Caki2 (cell line): ENCODE measurements around the gene NRF1. TPM values are rescaled to one million over a fixed set of nuclear protein-coding genes. Genes with fewer than 3 reads are reported as not detected.
"Not testable (repeated sequence)": the region's sequence is repeated elsewhere in the genome, so short reads cannot be mapped to it uniquely, and the experiment has no call there.

Experiments used
- DNase-seq: peaks from one replicate; pipeline ENCODE4 v3.0.0-alpha.2; 2015; ENCODE audit warnings: low read depth
- in situ Hi-C: cut with HindIII; loops from 2 replicates; pipeline ENCODE4 v1.10.0; 2016; ENCODE audit warnings: low sequenced_read_pairs, low pct_unique_long_range_greater_than_20kb, mixed read lengths
- total RNA-seq: library from RNA; depleted of rRNA; stranded (reverse); fragments of >200 nt; shearing (Covaris generic); gene quantifications from 2 replicates; pipeline ENCODE4 v1.2.3, GENCODE V29; 2014; ENCODE audit warnings: low replicate concordance

NRF1 gene
- total RNA-seq, 1 experiment from 2014 or later, result 10.1 TPM

DNA sequence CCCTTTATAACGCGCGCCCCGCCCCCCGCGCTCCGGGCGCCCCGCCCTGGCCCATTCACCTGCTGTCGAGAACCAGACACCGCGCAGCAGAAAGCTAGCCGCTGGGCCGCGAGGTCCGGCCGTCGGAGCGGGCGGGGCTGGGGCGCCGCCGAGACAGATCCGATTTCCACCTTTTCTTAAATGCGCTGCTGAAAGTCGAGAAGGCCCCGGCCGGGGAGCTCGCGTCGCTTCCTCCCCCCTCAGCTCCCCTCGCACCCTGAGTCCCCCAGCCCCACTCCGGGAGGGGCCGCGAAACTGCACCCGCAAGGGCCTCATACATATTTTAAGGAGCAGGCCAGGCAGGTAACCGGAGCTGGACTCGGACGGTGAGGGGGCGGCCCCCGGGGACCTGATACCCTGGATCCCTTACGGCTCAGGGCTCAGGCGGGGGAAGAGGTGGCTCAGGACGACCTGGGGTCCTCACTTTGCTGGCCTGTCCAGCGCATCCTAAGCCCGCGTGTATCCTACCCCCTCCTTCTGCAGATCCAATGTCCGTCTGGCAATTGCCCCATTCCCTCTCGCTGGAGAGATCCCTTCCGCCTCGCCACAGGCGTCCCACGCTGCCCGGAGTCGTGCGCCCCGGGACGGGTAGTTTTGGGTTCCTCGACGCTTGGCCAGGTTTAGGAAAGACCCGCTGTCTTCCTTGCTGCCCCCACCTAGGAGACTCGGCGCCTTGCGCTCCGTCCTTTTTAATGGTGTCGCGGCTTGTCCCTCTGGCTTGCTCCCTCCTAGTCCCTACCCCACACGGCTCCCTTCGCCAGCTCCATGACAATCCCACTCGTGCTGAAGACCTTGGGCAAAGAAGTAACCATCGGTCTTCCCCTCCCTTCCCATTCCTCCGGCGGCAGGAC is 170.7 kb downstream of the NRF1 start:
- in situ Hi-C loops, result no loop called here
- no peak for DNase-seq

DNA sequence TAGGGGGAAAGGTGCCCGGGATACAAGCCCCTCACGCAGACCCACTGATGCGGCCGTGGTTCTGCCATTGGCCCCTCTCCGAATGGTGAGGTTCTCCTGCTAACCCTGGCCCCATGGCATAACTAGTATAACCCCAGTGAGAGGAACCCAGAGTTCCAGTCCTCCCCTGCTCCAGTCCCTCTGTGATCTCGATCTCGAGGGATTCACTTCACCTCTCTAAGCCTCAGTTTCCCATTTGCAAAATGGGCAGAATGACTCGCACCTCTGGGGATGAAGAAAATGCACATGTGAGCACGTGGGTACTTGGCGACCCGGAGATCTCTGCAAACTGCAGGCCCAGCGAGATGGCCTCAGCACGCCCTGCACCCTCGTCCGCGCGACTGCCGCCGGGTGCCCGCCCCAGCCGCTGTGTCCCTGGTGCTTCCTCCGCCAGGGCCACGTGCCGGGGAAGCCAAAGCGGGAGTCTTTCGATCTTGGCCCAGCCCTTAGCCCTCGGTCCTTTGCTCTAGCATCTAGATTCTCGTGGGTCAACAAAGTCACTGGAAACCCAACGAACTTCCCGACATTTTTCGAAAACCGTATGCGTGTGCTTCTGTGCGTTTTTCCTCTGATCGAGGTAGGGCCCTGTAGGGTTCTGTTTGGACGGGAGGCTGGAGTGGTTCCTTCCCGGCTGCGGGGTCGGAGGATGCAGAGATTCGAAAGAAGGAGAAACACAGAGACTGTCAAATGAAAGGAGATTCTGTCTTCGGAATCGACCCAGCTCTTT is 171.5 kb downstream of the NRF1 start:
- no peak for DNase-seq
- in situ Hi-C loops, result no loop called here

DNA sequence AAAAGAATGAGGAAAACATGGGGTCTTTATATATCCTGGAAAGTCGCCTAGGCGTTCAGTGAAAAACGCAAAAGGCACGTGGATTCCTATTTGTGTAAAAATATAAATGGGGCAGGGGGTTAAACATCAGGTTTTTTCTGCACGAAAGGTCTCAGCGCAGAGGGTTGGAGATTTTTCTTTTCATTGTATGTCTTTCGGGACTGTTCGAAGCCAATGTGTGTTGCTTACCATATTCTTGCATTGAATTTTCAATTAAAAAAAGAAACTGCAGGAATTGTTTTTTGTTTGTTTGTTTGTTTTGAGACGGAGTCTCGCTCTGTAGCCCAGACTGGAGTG is 172.0 kb downstream of the NRF1 start:
- no peak for DNase-seq
- in situ Hi-C loops, result no loop called here

DNA sequence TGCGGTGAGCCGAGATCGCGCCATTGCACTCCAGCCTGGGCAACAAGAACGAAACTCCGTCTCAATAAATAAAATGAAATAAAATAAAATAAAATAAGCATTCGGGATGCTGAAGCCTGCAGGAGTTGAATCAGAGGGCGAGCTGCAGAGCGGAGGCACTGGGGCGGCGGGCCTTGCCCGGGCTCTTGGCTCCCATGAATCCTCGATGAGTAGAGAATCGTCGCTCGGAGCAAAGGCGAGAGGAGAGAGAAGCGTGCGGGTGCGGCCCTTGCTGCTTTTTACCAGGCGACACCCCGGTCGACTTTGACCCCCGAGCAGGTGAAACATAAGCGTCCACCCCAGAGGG is 172.9 kb downstream of the NRF1 start:
- DNase-seq, result no peak
- in situ Hi-C loops, result no loop called here

DNA sequence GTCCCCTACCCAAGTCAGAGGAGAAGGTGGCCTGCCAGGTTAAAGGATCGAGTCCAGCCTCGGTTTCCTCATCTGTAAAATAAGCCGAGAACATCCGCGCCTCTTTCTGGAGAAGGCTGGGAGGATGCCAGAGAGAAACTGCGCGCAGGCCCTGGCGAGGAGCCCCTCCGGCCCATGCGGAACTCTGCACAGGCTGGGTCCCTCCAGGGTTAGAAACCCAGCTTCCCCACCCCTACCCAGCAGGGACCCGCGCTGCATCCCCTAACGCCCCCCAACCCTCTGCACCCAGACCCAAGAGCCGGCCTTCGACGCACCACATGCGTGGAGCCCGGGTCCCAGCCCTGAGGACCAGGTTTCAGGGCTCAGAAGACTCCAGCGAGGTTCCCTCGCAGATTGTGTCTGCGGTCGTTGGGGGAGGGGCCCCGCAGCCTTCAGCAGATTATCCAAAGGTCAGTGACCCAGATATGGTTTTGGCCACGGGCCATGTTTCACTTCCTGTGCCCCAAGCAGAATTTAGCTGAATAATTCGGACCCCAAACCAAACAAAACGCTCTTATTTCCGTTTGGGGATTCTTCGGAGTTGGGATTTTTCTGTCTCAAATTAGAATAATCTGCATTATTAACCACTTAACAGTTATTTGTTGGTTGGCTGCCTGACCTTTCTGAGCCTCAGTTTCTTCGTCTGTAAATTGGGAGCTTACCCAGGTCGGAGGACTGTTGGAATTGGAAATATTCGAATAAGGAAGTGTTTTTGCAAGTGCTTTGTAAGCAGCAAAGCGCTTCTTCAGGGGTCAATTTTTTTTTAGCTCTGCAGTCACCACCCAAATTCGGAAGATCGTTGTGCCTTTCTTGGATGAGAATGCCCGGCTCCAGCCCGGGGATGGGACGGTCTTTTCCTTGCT is 173.5 kb downstream of the NRF1 start:
- in situ Hi-C loops, result no loop called here

DNA sequence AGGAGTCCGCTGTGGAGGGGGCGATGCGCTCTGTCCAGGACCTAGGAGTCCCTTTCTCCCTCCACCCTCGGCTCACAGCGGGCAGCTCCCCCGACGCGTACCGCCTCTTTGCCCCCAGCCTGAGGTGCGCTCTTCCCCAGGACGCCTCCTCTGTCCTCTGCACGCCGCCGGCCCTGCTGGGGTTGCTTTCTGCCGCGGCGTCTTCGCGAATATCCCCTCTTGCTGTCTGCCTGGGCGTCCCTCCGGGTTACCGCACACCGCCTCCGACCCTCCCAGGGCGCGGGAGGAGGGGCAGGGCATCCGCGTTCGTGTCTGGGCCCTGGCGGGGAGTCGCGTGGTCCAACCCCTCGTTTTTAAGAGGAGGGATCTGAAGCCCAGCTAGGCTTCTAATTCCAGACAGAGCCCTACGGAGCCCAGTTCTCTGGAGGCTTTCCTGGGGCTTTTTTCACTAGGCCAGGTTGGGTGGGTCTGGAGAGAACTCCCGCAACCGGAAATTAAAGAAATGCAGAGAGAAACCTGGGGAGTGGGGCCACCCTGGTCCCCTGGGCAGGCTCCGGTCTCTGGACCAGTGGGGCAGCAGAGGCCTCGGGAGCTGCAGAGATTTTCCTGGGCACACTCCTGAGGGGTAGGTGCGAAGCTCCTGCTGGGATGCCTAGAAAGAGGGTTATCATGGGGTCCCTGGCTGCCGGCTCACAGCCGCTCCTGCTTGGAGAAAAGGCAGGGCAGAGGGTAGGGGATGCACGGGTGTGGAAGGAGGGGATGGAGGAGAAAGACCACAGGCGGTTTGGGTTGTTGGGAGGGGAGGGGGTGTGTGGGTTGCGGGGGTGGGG is 174.4 kb downstream of the NRF1 start:
- in situ Hi-C loops, result no loop called here
- DNase-seq, result no peak

More for the DNA sequence above, 173.5 kb downstream of the NRF1 start:
- no peak for DNase-seq

DNA sequence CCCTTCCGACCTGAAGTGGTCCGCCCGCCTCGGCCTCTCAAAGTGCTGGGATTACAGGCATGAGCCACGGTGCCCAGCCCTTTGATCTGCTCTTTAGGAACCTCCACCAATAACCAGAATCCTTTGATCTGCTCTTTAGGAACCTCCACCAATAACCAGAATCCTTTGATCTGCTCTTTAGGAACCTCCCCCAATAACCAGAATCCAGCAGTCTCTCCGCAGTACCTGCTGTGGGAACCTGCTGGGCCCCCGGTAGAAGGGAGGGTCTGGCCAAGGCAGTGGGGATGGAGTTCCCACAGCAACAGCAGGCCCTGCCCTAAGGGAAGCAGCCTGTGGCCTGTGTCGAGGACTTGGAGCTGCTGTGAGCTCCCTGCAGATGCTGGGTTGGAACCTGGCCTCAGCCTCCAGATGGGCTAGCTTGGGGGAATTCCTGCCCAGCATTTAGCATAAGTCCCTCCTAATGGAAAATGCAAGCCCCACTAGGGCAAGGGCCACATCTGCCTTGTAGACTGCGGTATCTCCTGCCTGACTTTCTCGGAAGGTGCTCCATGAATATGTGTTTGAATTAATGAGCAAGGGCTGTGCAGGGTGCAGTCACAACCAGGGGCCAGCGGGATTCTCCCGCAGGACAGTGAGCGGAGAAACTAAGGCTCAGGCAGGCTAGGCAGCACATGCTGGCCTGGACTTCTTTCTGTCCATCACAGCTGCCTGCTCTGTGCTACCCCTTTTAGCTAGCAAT is 175.5 kb downstream of the NRF1 start:
- no peak for DNase-seq
- in situ Hi-C loops, result no loop called here

DNA sequence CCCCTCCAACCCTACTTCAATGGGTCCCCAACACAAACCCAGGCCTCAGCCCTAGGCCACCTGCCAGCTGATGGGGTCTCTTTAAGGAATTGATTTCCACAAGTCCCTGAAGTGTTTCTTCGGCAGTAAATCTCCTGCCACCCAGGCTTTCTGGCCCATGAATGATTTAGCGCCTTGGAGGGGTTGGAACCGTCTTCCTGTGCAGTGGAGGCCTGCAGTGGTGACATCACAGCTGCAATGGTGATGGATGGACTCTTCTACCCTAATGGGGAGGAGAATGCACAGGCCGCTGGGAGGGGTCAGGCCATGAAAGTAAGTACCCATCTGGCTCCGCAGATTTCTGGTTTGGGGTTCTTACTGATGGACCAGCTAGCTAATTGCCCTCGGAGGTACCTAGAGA is 177.5 kb downstream of the NRF1 start:
- in situ Hi-C loops, result no loop called here
- DNase-seq, result no peak

DNA sequence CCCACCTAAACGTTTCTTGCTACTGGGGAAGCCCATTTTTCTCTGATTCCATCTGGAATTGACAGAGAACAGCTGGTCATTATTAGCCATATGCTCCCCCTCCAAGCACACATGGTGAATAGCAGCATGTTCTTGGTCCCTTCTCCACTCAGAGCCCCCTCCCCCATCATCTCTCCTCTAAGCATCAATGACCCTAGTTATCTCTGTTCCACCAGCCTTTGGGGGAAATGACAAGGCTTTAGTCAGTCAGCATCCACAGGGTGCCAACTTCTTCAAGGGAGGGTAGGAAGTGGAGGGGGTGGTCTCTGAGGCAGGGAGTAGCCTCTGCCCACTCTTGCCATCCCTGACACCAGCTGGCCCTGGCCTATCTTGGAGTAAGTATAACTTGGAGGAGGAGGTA is 178.1 kb downstream of the NRF1 start:
- in situ Hi-C loops, result no loop called here
- no peak for DNase-seq

DNA sequence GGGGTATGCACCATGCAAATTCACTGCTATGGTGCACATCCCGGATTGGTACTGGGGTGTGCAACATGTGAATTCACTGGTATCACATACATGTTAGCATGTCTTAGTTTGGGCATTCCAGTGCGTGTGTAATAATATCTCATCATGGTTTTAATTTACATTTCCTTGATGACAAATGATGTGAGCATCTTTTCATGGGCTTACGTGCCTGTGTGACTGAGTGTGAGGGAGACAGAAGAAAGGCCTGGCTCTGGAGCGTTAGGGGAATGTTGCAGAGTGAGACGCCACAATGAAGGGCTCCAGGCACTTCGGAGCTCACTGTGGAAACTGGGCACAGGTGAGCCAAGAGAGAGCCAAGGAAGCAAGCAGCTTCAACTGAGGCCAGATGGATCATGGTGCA is 178.6 kb downstream of the NRF1 start:
- no peak for DNase-seq
- in situ Hi-C loops, result no loop called here

DNA sequence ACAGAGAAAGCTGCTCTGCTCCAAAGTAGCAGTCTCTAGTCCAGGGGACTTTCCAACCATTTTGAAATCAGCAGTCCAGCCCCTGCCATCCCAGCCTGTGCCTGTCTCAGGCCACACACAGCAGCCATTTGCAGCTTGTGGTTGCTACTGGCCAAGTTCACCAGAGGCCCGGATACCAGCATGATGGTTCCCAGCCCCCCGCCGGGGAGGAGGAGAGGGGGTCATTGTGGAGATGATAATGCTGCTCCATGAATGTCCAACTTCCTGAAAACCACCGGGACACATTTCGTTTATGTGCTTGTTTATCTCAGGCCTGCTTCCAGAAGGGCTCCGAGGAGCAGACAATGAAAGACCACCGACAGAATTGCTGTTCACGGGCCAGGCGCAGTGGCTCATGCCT is 181.2 kb downstream of the NRF1 start:
- DNase-seq, result no peak
- in situ Hi-C loops, result no loop called here

DNA sequence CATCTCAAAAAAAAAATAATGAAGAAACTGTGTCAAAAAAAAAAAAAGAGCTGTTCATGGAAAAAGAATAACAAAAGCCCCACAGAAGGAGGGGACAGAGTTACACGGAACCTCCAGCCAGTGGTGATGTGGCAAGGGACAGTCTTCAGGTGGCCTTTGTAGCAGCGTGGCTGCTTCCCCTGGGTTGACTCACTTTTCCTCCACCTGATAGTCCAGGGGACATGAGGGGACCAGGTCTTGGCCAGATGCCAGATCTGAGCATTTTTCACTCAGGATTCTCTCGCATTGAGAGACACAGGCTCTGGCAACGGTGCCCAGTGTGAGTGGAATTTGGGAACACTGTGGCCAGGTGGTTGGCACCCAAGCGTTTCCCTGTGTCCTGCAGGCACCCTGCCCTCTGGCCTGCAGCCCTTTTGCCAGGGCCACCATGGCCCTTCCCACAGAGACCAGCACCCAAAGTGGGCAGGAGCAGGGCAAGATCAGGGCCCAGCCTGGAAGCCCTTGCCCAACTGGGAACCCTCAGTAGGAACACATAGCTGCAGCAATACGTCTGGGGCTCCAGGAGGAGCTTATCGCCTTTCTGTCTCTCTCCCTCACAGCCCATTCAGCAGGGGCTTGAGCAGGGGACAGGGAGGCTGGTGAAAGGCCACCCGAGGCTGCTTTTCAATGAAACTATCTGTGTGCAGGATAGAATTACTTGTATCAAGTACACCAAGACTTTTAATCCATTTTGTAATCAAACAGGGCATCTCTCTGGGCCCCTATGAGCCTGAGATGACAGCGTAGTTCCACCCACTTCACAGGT is 182.2 kb downstream of the NRF1 start:
- in situ Hi-C loops, result no loop called here
- no peak for DNase-seq

DNA sequence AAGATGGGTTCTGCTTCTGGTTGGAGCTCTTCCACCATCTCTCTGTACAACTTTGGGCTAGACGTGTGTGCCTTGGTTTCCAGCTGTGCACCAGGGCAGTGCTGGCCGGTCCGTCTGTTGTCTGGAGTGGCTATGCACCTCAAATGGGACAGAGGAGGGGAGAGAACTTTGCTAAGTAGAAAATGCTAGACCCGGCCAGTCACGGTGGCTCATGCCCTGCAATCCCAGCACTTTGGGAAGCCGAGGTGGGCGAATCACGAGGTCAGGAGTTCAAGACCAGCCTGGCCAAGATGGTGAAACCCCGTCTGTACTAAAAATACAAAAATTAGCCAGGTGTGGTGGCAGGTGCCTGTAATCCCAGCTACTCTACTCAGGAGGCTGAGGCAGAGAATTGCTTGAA is 182.9 kb downstream of the NRF1 start:
- DNase-seq, in situ Hi-C loops: not testable (repeated sequence)

DNA sequence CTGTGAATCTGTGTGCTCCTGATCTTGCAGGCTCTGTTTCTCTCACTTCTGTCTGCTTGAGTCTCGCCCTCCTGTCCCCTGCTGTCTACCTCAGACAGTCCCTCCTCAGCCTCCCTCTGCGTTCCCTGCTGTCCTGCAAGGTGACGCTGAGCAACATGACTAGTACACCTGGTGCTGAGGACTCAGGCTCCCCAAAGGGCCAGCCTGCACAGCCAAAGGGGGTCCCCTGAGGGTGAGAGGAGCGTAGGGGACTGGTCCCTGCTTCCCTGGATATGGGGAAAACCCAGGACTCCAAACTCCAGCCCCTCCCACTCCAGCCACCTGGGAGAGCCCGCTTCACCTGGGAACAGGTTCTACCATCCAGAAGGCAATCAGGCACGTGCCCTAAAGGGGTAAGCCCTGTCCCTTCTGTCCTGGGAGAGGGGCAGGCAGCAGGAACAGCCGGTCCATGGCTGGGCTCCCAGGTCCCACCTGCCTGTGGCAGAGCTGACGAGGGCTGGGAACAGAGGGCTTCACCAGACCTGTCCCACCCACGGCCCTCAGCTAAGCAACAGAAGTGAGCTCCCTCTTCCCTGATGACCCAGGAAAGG is 184.8 kb downstream of the NRF1 start:
- in situ Hi-C loops, result no loop called here
- no peak for DNase-seq

DNA sequence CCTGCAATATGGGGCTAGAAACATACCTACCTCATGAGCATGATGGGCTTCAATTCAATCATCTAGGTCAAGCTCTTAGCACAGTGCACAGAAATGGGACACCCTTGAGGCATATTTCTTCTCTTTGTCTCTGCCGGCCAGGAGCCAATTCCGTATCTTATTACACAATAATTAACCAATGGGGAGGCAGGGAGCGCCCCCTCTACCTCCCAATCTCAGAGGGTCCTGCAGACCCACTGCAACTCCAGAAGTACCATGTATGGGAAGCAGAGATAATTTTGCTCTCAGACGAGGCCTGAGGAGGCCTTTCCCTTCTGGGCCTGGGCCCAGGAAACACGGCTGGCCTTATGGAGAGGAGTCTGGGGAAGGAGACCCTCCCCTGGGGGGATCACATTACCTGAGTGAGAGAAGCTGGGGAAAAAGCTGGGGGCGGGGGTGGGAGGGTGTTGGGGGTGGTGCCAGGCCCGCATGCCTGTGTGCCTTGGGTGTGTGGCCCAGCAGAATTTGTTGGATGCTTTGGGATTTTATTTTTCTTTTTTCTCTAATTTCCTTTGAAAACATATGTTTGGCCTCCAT is 185.8 kb downstream of the NRF1 start:
- DNase-seq, result no peak
- in situ Hi-C loops, result no loop called here
